Panc1 (cell line): ENCODE measurements around the gene EPGN. TPM values are rescaled to one million over a fixed set of nuclear protein-coding genes. Genes with fewer than 3 reads are reported as not detected.

ENCODE experiments used
- ATAC-seq: fragments of 200-7000 bp; cut with Tn5 transposase; 2 replicates; pipeline ENCODE4 v1.9.1; 2020; ENCODE audit warnings: mild to moderate bottlenecking, moderate library complexity
- BruUV-seq: library from RNA; stranded (reverse); fragments of 400-500 nt; replicated peaks from 2 replicates; lab custom pipeline; 2021; lab: Mats Ljungman, UMichigan
- CTCF ChIA-PET: fragments of 300-600 bp; sonication (Branson Sonifier 250); formaldehyde crosslinking; loops from one replicate; lab custom pipeline; 2022; ENCODE audit warnings: antibody characterized with exemption; lab: Charles Lee
- POLR2A ChIA-PET: fragments of 300-600 bp; sonication (Branson Sonifier 250); formaldehyde crosslinking; loops from one replicate; lab custom pipeline; 2022; ENCODE audit warnings: antibody characterized with exemption; lab: Charles Lee
- DNase-seq: peaks from one replicate; pipeline ENCODE4 v3.0.0-alpha.2; 2010; ENCODE audit warnings: low read depth, low spot score
- H3K27ac ChIP-seq: 2 replicates; pipeline ENCODE4 v1.5.1; 2011; ENCODE audit warnings: mild to moderate bottlenecking, low read length, inconsistent platforms
- H3K27me3 ChIP-seq: fragments of 200-500 bp; sonication (Bioruptor generic); 2 replicates; pipeline ENCODE4 v1.6.0; 2014; ENCODE audit warnings: low read length, inconsistent platforms; ENCODE audit not compliant: control insufficient read depth, insufficient read depth
- H3K36me3 ChIP-seq: fragments of 200-500 bp; sonication (Bioruptor generic); 2 replicates; pipeline ENCODE4 v1.5.1; 2014; ENCODE audit warnings: inconsistent platforms, mild to moderate bottlenecking, low read length, moderate library complexity; ENCODE audit not compliant: control insufficient read depth, insufficient read depth
- H3K4me1 ChIP-seq: 2 replicates; pipeline ENCODE4 v1.5.1; 2011; ENCODE audit warnings: inconsistent platforms, mild to moderate bottlenecking, low read length, moderate library complexity; ENCODE audit not compliant: control insufficient read depth, insufficient read depth
- H3K4me3 ChIP-seq, 2 experiments: 2 replicates each; pipeline ENCODE4 v1.5.1; 2011 to 2012; ENCODE audit warnings: low read depth in 2 of 2, low read length in 2 of 2, mild to moderate bottlenecking in 2 of 2, inconsistent platforms in 1 of 2, moderate library complexity in 1 of 2
- H3K9me3 ChIP-seq: fragments of 200-500 bp; sonication (Bioruptor generic); 2 replicates; pipeline ENCODE4 v1.5.1; 2014; ENCODE audit warnings: low read depth, mild to moderate bottlenecking, inconsistent platforms, low read length, moderate library complexity; ENCODE audit not compliant: control insufficient read depth, insufficient read depth
- POLR2AphosphoS5 ChIP-seq: IDR thresholded peaks from 2 replicates; pipeline ENCODE4 v1.6.1; 2012; ENCODE audit warnings: mild to moderate bottlenecking, low read depth, low read length, moderate library complexity
- SIN3A ChIP-seq: IDR thresholded peaks from 2 replicates; pipeline ENCODE4 v1.6.1; 2012; ENCODE audit warnings: low read depth, mild to moderate bottlenecking, low read length, moderate library complexity, borderline replicate concordance; ENCODE audit not compliant: insufficient read depth
- TCF7L2 ChIP-seq: IDR thresholded peaks from 2 replicates; pipeline ENCODE4 v1.6.1; 2011; ENCODE audit warnings: mild to moderate bottlenecking, low read depth, low read length, inconsistent platforms
- in situ Hi-C: cut with HindIII; loops from 2 replicates; pipeline ENCODE4 v1.10.0; 2016; ENCODE audit warnings: low sequenced_read_pairs, low pct_unique_long_range_greater_than_20kb
- intact Hi-C: fragments of 100-400 bp; cut with micrococcal nuclease; formaldehyde crosslinking; loops from one replicate; pipeline ENCODE4 v1.10.0; 2022; ENCODE audit not compliant: unreplicated experiment
- total RNA-seq: library from RNA; stranded (reverse); gene quantifications from one replicate; pipeline ENCODE4 v1.2.1, GENCODE V29; 2021; ENCODE audit not compliant: unreplicated experiment
- TF ChIP-seq, protein P1 (sequence below): fragments of 450-650 bp; IDR thresholded peaks from 2 replicates; pipeline ENCODE4 v1.5.1; 2017; ENCODE audit warnings: mild to moderate bottlenecking
- TF ChIP-seq, protein P2 (sequence below), 2 experiments: IDR thresholded peaks; 2 replicates each; pipeline ENCODE4 v1.6.1; 2011 to 2012; ENCODE audit warnings: low read depth in 2 of 2, control low read depth in 1 of 2, low read length in 1 of 2, mild to moderate bottlenecking in 1 of 2, moderate library complexity in 1 of 2; ENCODE audit not compliant: insufficient read depth in 1 of 2

Gene EPGN
- total RNA-seq, 1 experiment from 2014 or later = not detected

DNA sequence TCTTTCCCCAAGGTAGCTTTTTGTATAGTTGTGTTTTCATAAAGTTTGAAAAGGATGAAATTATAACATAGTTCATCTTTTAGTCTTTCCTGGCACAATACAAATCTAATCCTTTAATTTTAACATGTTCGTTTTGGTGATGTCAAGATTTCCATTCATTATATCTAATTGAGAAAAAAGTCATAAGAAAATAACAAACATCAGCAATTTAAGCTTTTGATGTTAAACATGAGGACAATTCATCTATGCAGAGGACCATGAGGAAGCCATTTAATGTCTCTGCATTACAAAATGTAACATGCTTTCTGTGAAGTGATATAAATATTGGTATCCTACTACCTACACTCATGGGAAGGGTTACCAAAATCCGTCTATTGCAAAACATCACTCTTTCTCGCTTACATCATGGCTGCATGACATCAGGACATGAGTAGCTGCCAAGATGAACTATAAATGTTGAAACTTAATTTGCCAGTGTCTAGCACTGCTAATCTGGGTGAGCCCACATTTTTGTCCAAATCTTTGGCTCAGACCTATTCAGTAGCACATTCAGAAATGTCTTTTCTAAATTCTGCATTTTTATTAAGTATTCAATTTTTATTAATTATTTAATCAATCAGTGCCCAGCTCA is 9.5 kb downstream of the EPGN start:
- no peak for TF ChIP-seq TCF7L2
- TF ChIP-seq POLR2AphosphoS5 = no peak
- TF ChIP-seq, protein P1, sequence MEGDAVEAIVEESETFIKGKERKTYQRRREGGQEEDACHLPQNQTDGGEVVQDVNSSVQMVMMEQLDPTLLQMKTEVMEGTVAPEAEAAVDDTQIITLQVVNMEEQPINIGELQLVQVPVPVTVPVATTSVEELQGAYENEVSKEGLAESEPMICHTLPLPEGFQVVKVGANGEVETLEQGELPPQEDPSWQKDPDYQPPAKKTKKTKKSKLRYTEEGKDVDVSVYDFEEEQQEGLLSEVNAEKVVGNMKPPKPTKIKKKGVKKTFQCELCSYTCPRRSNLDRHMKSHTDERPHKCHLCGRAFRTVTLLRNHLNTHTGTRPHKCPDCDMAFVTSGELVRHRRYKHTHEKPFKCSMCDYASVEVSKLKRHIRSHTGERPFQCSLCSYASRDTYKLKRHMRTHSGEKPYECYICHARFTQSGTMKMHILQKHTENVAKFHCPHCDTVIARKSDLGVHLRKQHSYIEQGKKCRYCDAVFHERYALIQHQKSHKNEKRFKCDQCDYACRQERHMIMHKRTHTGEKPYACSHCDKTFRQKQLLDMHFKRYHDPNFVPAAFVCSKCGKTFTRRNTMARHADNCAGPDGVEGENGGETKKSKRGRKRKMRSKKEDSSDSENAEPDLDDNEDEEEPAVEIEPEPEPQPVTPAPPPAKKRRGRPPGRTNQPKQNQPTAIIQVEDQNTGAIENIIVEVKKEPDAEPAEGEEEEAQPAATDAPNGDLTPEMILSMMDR = no peak
- TF ChIP-seq, protein P2, sequence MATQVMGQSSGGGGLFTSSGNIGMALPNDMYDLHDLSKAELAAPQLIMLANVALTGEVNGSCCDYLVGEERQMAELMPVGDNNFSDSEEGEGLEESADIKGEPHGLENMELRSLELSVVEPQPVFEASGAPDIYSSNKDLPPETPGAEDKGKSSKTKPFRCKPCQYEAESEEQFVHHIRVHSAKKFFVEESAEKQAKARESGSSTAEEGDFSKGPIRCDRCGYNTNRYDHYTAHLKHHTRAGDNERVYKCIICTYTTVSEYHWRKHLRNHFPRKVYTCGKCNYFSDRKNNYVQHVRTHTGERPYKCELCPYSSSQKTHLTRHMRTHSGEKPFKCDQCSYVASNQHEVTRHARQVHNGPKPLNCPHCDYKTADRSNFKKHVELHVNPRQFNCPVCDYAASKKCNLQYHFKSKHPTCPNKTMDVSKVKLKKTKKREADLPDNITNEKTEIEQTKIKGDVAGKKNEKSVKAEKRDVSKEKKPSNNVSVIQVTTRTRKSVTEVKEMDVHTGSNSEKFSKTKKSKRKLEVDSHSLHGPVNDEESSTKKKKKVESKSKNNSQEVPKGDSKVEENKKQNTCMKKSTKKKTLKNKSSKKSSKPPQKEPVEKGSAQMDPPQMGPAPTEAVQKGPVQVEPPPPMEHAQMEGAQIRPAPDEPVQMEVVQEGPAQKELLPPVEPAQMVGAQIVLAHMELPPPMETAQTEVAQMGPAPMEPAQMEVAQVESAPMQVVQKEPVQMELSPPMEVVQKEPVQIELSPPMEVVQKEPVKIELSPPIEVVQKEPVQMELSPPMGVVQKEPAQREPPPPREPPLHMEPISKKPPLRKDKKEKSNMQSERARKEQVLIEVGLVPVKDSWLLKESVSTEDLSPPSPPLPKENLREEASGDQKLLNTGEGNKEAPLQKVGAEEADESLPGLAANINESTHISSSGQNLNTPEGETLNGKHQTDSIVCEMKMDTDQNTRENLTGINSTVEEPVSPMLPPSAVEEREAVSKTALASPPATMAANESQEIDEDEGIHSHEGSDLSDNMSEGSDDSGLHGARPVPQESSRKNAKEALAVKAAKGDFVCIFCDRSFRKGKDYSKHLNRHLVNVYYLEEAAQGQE (IDR thresholded peaks at IDR 0.05; ENCODE audit: insufficient read depth in 1 of 2, low read depth in 2 of 2, low read length in 1 of 2) = no peak
- no peak for TF ChIP-seq SIN3A
- Histone ChIP-seq H3K27ac (no peak overlapping the region), H3K4me3 (no peak overlapping the region), H3K27me3 (no peaks in the 10 kb centered on the region), H3K4me1 (no peaks in the 10 kb centered on the region), H3K36me3 (no peaks in the 10 kb centered on the region), H3K9me3 (no peaks in the 10 kb centered on the region)
- BruUV-seq = no TSS peak
- intact Hi-C loops (no loop called here), in situ Hi-C loops (no loop called here)
- POLR2A ChIA-PET = no interaction called here
- CTCF ChIA-PET = no interaction called here
- DNase-seq (no peak), ATAC-seq (no peak)

DNA sequence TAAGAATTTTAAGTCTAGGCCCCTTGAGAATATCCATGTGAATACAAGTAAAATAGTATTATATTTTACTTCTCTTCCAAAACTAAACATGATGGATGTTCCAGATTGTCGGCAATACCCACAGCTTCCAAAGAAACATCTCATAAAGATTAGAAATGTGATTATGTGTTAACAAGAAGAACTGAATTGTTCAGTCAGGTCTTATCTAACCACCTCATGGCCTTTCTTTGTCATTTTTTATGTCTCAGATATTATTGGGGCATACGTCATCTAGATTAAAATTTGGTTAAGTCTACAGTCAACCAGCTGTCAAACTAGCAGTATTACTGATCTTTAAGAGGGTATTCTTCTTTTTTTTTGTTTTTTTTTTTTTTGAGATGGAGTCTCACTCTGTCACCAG is 10.0 kb downstream of the EPGN start:
- POLR2A ChIA-PET = no interaction called here
- no peaks in the 10 kb centered on the region for H3K4me1 ChIP-seq
- no peak overlapping the region for H3K27ac ChIP-seq
- CTCF ChIA-PET = interaction anchor here (1.4 kb wide), 1 partner anchor 358 kb away, joined by 3 read pairs; no protein-coding TSS in a partner anchor
- no peak overlapping the region for H3K4me3 ChIP-seq
- H3K9me3 ChIP-seq = no peaks in the 10 kb centered on the region
- no peak for ATAC-seq
- no peaks in the 10 kb centered on the region for H3K27me3 ChIP-seq
- BruUV-seq = no TSS peak
- intact Hi-C loops = no loop called here
- H3K36me3 ChIP-seq = no peaks in the 10 kb centered on the region
- in situ Hi-C loops = no loop called here
- DNase-seq = no peak
- TF ChIP-seq TCF7L2 = no peak
- no peak for TF ChIP-seq POLR2AphosphoS5
- TF ChIP-seq, protein P1 = no peak
- TF ChIP-seq, protein P2 (IDR thresholded peaks at IDR 0.05; ENCODE audit: insufficient read depth in 1 of 2, low read depth in 2 of 2, low read length in 1 of 2) = no peak
- TF ChIP-seq SIN3A = no peak
